GM12878 (cell line): Measurements from ENCODE around the gene NPSR1. TPM values are rescaled to one million over a fixed set of nuclear protein-coding genes. Genes with fewer than 3 reads are reported as not detected.

Experiments used
- ATAC-seq: fragments of 200-7000 bp; cut with Tn5 transposase; 3 replicates; pipeline ENCODE4 v1.9.1; 2020; ENCODE audit warnings: mild to moderate bottlenecking, moderate library complexity
- BruUV-seq: library from RNA; stranded (reverse); fragments of 400-500 nt; replicated peaks from 2 replicates; lab custom pipeline; 2021; lab: Mats Ljungman, UMichigan
- CTCF ChIA-PET: fragments of 300-600 bp; sonication (Branson Sonifier 250); formaldehyde crosslinking; extraction: SDS; loops from one replicate; lab custom pipeline; 2021; ENCODE audit warnings: inconsistent platforms; lab: Yijun Ruan, JAX
- POLR2A ChIA-PET: fragments of 350-600 bp; formaldehyde crosslinking; extraction: SDS; loops from one replicate; lab custom pipeline; 2021; ENCODE audit warnings: inconsistent platforms; lab: Charles Lee
- RAD21 ChIA-PET: fragments of 300-600 bp; sonication (Branson Sonifier 250); formaldehyde crosslinking; loops from one replicate; lab custom pipeline; 2023; ENCODE audit warnings: antibody characterized with exemption; ENCODE audit not compliant: unreplicated experiment; lab: Charles Lee
- SMC1A ChIA-PET: fragments of 300-600 bp; sonication (Branson Sonifier 250); formaldehyde crosslinking; loops from one replicate; lab custom pipeline; 2023; ENCODE audit not compliant: unreplicated experiment, uncharacterized antibody; lab: Charles Lee
- DNase-seq: peaks from one replicate; pipeline ENCODE4 v3.0.0-alpha.2; 2011; ENCODE audit warnings: low read depth, low spot score
- FAIRE-seq: peaks from 3 replicates; lab custom pipeline; 2011; peaks lifted over from hg19 to GRCh38; lab: Jason Lieb, UNC
- H2AFZ ChIP-seq: 2 replicates; pipeline ENCODE4 v1.6.0; 2011; ENCODE audit warnings: low read depth, low read length, control low read depth; ENCODE audit not compliant: control insufficient read depth
- H3K27ac ChIP-seq: 2 replicates; pipeline ENCODE4 v1.5.1; 2011; ENCODE audit warnings: control low read depth; ENCODE audit not compliant: control insufficient read depth, insufficient read depth
- H3K27me3 ChIP-seq, 2 experiments: replicated peaks in 1 of 2; 2 replicates each; pipeline versions ENCODE4 v1.6.0 to v1.6.1; 2011; ENCODE audit warnings: low read length in 1 of 2; ENCODE audit not compliant: control insufficient read depth in 2 of 2, insufficient read depth in 2 of 2
- H3K36me3 ChIP-seq, 2 experiments: 2 replicates each; pipeline ENCODE4 v1.5.1; 2011; ENCODE audit warnings: low read length in 1 of 2; ENCODE audit not compliant: control insufficient read depth in 2 of 2, insufficient read depth in 2 of 2
- H3K4me1 ChIP-seq: 2 replicates; pipeline ENCODE4 v1.6.1; 2011; ENCODE audit warnings: mild to moderate bottlenecking, low read length, moderate library complexity, mixed read lengths; ENCODE audit not compliant: control insufficient read depth, insufficient read depth
- H3K4me2 ChIP-seq: 2 replicates; pipeline ENCODE4 v1.6.0; 2011; ENCODE audit warnings: control low read depth; ENCODE audit not compliant: control insufficient read depth, insufficient read depth
- H3K4me3 ChIP-seq: fragments of 200-600 bp; sonication (generic); 2 replicates; pipeline ENCODE4 v1.5.1; 2016
- H3K79me2 ChIP-seq: 2 replicates; pipeline ENCODE4 v1.6.0; 2011; ENCODE audit warnings: low read length; ENCODE audit not compliant: control insufficient read depth, insufficient read depth
- H3K9ac ChIP-seq: 2 replicates; pipeline ENCODE4 v1.8.0; 2011; ENCODE audit warnings: low read length, control low read depth, mixed read lengths; ENCODE audit not compliant: control insufficient read depth, insufficient read depth
- H3K9me3 ChIP-seq: replicated peaks from 3 replicates; pipeline ENCODE4 v1.5.1; 2011; ENCODE audit warnings: mild to moderate bottlenecking, low read length; ENCODE audit not compliant: control insufficient read depth, insufficient read depth
- H4K20me1 ChIP-seq: 2 replicates; pipeline ENCODE4 v1.6.0; 2011; ENCODE audit not compliant: control insufficient read depth, insufficient read depth
- ATF2 ChIP-seq: IDR thresholded peaks from 2 replicates; pipeline ENCODE4 v1.6.1; 2012; ENCODE audit warnings: low read length, inconsistent platforms
- BHLHE40 ChIP-seq, 2 experiments: fragments of 450-650 bp in 1 of 2; IDR thresholded peaks; 2 replicates each; pipeline ENCODE4 v1.6.1; 2011 to 2017; ENCODE audit warnings: low read depth in 2 of 2, borderline replicate concordance in 1 of 2, improper control_type of control experiment in 1 of 2, low read length in 1 of 2, mild to moderate bottlenecking in 1 of 2
- CEBPB ChIP-seq, 2 experiments: fragments of 150-350 bp in 1 of 2; IDR thresholded peaks; 2 replicates each; pipeline ENCODE4 v1.6.1; 2012 to 2014; ENCODE audit warnings: low read depth in 2 of 2, low read length in 2 of 2, borderline replicate concordance in 1 of 2, inconsistent platforms in 1 of 2
- EGR1 ChIP-seq, 2 experiments: IDR thresholded peaks; 1 replicate in 1 of 2; 2 replicates in 1 of 2; pipeline ENCODE4 v1.6.1; 2011 to 2012; ENCODE audit warnings: low read depth in 2 of 2, low read length in 2 of 2, borderline replicate concordance in 1 of 2, mild to moderate bottlenecking in 1 of 2, moderate library complexity in 1 of 2
- FOS ChIP-seq: IDR thresholded peaks from 3 replicates; pipeline ENCODE4 v1.6.1; 2011; ENCODE audit warnings: borderline replicate concordance; ENCODE audit not compliant: insufficient read length; ENCODE audit errors: extremely low read depth
- MLLT1 ChIP-seq: fragments of 450-650 bp; IDR thresholded peaks from 2 replicates; pipeline ENCODE4 v1.6.1; 2016; ENCODE audit warnings: mild to moderate bottlenecking
- MTA2 ChIP-seq: fragments of 450-650 bp; IDR thresholded peaks from 2 replicates; pipeline ENCODE4 v1.6.1; 2016; ENCODE audit warnings: low read depth, mild to moderate bottlenecking, moderate library complexity
- MYB ChIP-seq: fragments of 150-350 bp; IDR thresholded peaks from 2 replicates; pipeline ENCODE4 v1.6.1; 2014; ENCODE audit warnings: mild to moderate bottlenecking, low read depth, low read length, borderline replicate concordance
- NR2C2 ChIP-seq: IDR thresholded peaks from 2 replicates; pipeline ENCODE4 v1.6.1; 2011; ENCODE audit warnings: borderline replicate concordance, low read depth; ENCODE audit not compliant: control insufficient read depth, insufficient read length
- PRDM15 ChIP-seq: fragments of 450-650 bp; formaldehyde crosslinking; IDR thresholded peaks from 2 replicates; pipeline ENCODE4 v1.4.0; 2020; ENCODE audit warnings: mild to moderate bottlenecking, moderate library complexity
- RAD51 ChIP-seq: fragments of 450-650 bp; IDR thresholded peaks from 2 replicates; pipeline ENCODE4 v1.6.1; 2016; ENCODE audit warnings: moderate library complexity, mild to moderate bottlenecking, inconsistent platforms
- RBBP5 ChIP-seq: fragments of 200-600 bp; sonication (generic); conservative IDR thresholded peaks from 2 replicates; pipeline ENCODE4 v1.6.1; 2016
- SMAD5 ChIP-seq: IDR thresholded peaks from 2 replicates; pipeline ENCODE4 v1.6.1; 2016; ENCODE audit warnings: antibody characterized with exemption, low read depth
- SP1 ChIP-seq: IDR thresholded peaks from one replicate; pipeline ENCODE4 v1.6.1; 2011; ENCODE audit warnings: low read depth, low read length
- SREBF2 ChIP-seq: IDR thresholded peaks from 2 replicates; pipeline ENCODE4 v1.6.1; 2012; ENCODE audit warnings: mild to moderate bottlenecking, low read length
- TCF7 ChIP-seq: IDR thresholded peaks from 2 replicates; pipeline ENCODE4 v1.6.1; 2014; ENCODE audit warnings: antibody characterized with exemption, borderline replicate concordance
- ZNF24 ChIP-seq: fragments of 450-650 bp; IDR thresholded peaks from 2 replicates; pipeline ENCODE4 v1.6.1; 2017; ENCODE audit warnings: antibody characterized with exemption, mild to moderate bottlenecking
- in situ Hi-C: fragments of 300-500 bp; cut with MboI; formaldehyde crosslinking; loops from 9 replicates; pipeline ENCODE4 v1.14.3; 2018; ENCODE audit warnings: mixed read lengths
- intact Hi-C: fragments of 100-400 bp; cut with micrococcal nuclease; formaldehyde crosslinking; loops from one replicate; pipeline ENCODE4 v1.14.2; 2022; ENCODE audit not compliant: unreplicated experiment
- polyA plus RNA-seq, 11 experiments: library from polyadenylated mRNA; depleted of rRNA in 4 of 11; unstranded in 6 of 11; stranded (reverse) in 5 of 11; fragments of >200 nt; fragmentation: Nextera tagmentation in 4 of 11; fragmentation: Illumina TruSeq in 1 of 11; extraction: Ambion mirVana in 4 of 11; extraction: Trizol in 1 of 11; gene quantifications; 1 replicate in 1 of 11; 2 replicates in 10 of 11; pipeline versions ENCODE4 v1.2.1 to v1.2.3, GENCODE V29; 2011 to 2016; ENCODE audit warnings: inconsistent platforms in 2 of 11, missing spikeins in 2 of 11, low read depth in 1 of 11
- total RNA-seq, 4 experiments: library from RNA; depleted of rRNA in 3 of 4; stranded (reverse); fragments of >200 nt in 3 of 4; fragmentation: Illumina TruSeq in 1 of 4; extraction: Trizol in 1 of 4; gene quantifications; 2 replicates each; pipeline versions ENCODE4 v1.2.1 to v1.2.3, GENCODE V29; 2013 to 2021

NPSR1 gene
- total and polyA plus RNA-seq, 10 of the 15 experiments (the other 5 are each of a cell fraction or from before 2014, with no cell fraction given), result 0.20 TPM; not detected in 9

GRCh38 chr7:34620425-34620824 lies 37.6 kb upstream of the NPSR1 start:
- POLR2A ChIA-PET, result no interaction called here
- Histone ChIP-seq H3K9me3 (no peaks in the 10 kb centered on the region), H4K20me1 (no peaks in the 10 kb centered on the region; the same call in 1 of the 2 replicates), H3K36me3 (no peaks in the 10 kb centered on the region), H3K4me2 (no peak overlapping the region), H2AFZ (no peak overlapping the region), H3K9ac (no peak overlapping the region), H3K27ac (no peak overlapping the region), H3K27me3 (no peaks in the 10 kb centered on the region; a peak in 1 of 4 replicates), H3K4me3 (no peak overlapping the region), H3K4me1 (no peaks in the 10 kb centered on the region), H3K79me2 (no peaks in the 10 kb centered on the region)
- in situ Hi-C loops, result no loop called here
- CTCF ChIA-PET, result interaction anchor here (1.4 kb wide), 1 partner anchor 8 kb away, joined by 3 read pairs; no protein-coding TSS in a partner anchor
- SMC1A ChIA-PET, result interaction anchor here (1.5 kb wide), 1 partner anchor 23 kb away, joined by 4 read pairs; no protein-coding TSS in a partner anchor
- no peak for ATAC-seq
- RAD21 ChIA-PET, result no interaction called here
- no peak for FAIRE-seq
- DNase-seq, result no peak
- intact Hi-C loops, result no loop called here
- no TSS peak for BruUV-seq
- TF ChIP-seq EGR1 (IDR thresholded peaks at IDR 0.05; ENCODE audit: borderline replicate concordance in 1 of 2, low read depth in 2 of 2, low read length in 2 of 2) (no peak), BHLHE40 (IDR thresholded peaks at IDR 0.05; ENCODE audit: borderline replicate concordance in 1 of 2, low read depth in 2 of 2, low read length in 1 of 2) (no peak), CEBPB (IDR thresholded peaks at IDR 0.05; ENCODE audit: borderline replicate concordance in 1 of 2, low read depth in 2 of 2, low read length in 2 of 2) (no peak), RBBP5 (no peak), SREBF2 (no peak), TCF7 (no peak), SMAD5 (no peak), MYB (no peak), RAD51 (no peak), MTA2 (no peak), ATF2 (no peak), ZNF24 (no peak), NR2C2 (no peak), PRDM15 (CRISPR knock-in tag) (no peak), SP1 (no peak), FOS (no peak), MLLT1 (no peak)
